K562 (cell line): ENCODE data around the gene MYL6B. TPM values are rescaled to one million over a fixed set of nuclear protein-coding genes. Genes with fewer than 3 reads are reported as not detected.

Experiments used
- ATAC-seq: fragments of 200-7000 bp; cut with Tn5 transposase; 3 replicates; pipeline ENCODE4 v1.9.1; 2020; ENCODE audit warnings: moderate library complexity
- BruUV-seq: library from RNA; stranded (reverse); fragments of 400-500 nt; replicated peaks from 2 replicates; lab custom pipeline; 2021; lab: Mats Ljungman, UMichigan
- CTCF ChIA-PET: fragments of 300-600 bp; formaldehyde crosslinking; extraction: SDS; loops from one replicate; lab custom pipeline; 2021; ENCODE audit warnings: low intra/inter-chr PET ratio; lab: Yijun Ruan, JAX
- POLR2A ChIA-PET: fragments of 300-600, 350-650 bp; sonication (Branson Sonifier 250); formaldehyde crosslinking; extraction: SDS; loops from one replicate; lab custom pipeline; 2021; ENCODE audit warnings: antibody characterized with exemption, inconsistent platforms; lab: Yijun Ruan, JAX
- DNase-seq, 4 experiments: peaks; one replicate each; pipeline versions ENCODE4 v3.0.0 to v3.0.0-alpha.2; 2011 to 2018; ENCODE audit warnings: low spot score in 3 of 4, mixed read lengths in 3 of 4; ENCODE audit errors: extremely low read depth in 1 of 4
- FAIRE-seq: peaks from 2 replicates; lab custom pipeline; 2011; peaks lifted over from hg19 to GRCh38; lab: Jason Lieb, UNC
- H2AFZ ChIP-seq: 2 replicates; pipeline ENCODE4 v1.6.0; 2011; ENCODE audit warnings: low read depth, low read length, control low read depth, inconsistent platforms
- H3K27ac ChIP-seq: fragments of 200-600 bp; 3 replicates; pipeline ENCODE4 v1.8.0; 2011; ENCODE audit warnings: low read depth, mild to moderate bottlenecking, control low read depth, inconsistent platforms, low read length, moderate library complexity, mixed read lengths; ENCODE audit errors: extremely low read depth
- H3K27me3 ChIP-seq, 2 experiments: fragments of 300-600 bp in 1 of 2; 2 replicates in 1 of 2; 3 replicates in 1 of 2; pipeline versions ENCODE4 v1.6.0 to v1.8.0; 2011; ENCODE audit warnings: inconsistent platforms in 2 of 2, low read length in 2 of 2, mild to moderate bottlenecking in 1 of 2, mixed read lengths in 1 of 2, moderate library complexity in 1 of 2; ENCODE audit not compliant: control insufficient read depth in 2 of 2, insufficient read depth in 2 of 2
- H3K36me3 ChIP-seq: fragments of 300-600 bp; 3 replicates; pipeline ENCODE4 v1.8.0; 2011; ENCODE audit warnings: mild to moderate bottlenecking, low read length, inconsistent platforms; ENCODE audit not compliant: control insufficient read depth, insufficient read depth
- H3K4me1 ChIP-seq, 2 experiments: fragments of 200-600 bp in 1 of 2; replicated peaks in 1 of 2; 2 replicates in 1 of 2; 3 replicates in 1 of 2; pipeline versions ENCODE4 v1.5.1 to v1.8.0; 2011; ENCODE audit warnings: inconsistent platforms in 2 of 2, low read length in 2 of 2, mild to moderate bottlenecking in 1 of 2, mixed read lengths in 1 of 2, moderate library complexity in 1 of 2; ENCODE audit not compliant: control insufficient read depth in 2 of 2, insufficient read depth in 2 of 2
- H3K4me2 ChIP-seq: 2 replicates; pipeline ENCODE4 v1.6.1; 2011; ENCODE audit warnings: low read length, control low read depth, inconsistent platforms, mixed read lengths; ENCODE audit not compliant: insufficient read depth
- H3K4me3 ChIP-seq: fragments of 200-600 bp; sonication (generic), shearing (Covaris generic); 2 replicates; pipeline ENCODE4 v1.5.1; 2016; ENCODE audit warnings: control low read depth, inconsistent platforms
- H3K79me2 ChIP-seq: fragments of 200-600 bp; 3 replicates; pipeline ENCODE4 v1.8.0; 2011; ENCODE audit warnings: low read length, inconsistent platforms; ENCODE audit not compliant: control insufficient read depth, insufficient read depth
- H3K9ac ChIP-seq, 2 experiments: 2 replicates each; pipeline versions ENCODE4 v1.6.0 to v1.6.1; 2011; ENCODE audit warnings: low read depth in 2 of 2, low read length in 2 of 2, control low read depth in 1 of 2, inconsistent platforms in 1 of 2, mild to moderate bottlenecking in 1 of 2, mixed read lengths in 1 of 2; ENCODE audit not compliant: insufficient read depth in 1 of 2
- H3K9me1 ChIP-seq: one replicate; pipeline ENCODE4 v1.6.0; 2011; ENCODE audit warnings: inconsistent platforms, mild to moderate bottlenecking, low read length, moderate library complexity; ENCODE audit not compliant: control insufficient read depth, insufficient read depth
- H3K9me3 ChIP-seq: replicated peaks from 2 replicates; pipeline ENCODE4 v1.5.1; 2011; ENCODE audit warnings: low read depth, low read length, inconsistent platforms; ENCODE audit not compliant: control insufficient read depth, insufficient read depth
- H4K20me1 ChIP-seq: replicated peaks from 2 replicates; pipeline ENCODE4 v1.6.1; 2011; ENCODE audit warnings: low read length, inconsistent platforms, mixed read lengths; ENCODE audit not compliant: control insufficient read depth, insufficient read depth
- CBX2 ChIP-seq: fragments of 200-600 bp; sonication (generic); IDR thresholded peaks from one replicate; pipeline ENCODE4 v1.6.1; 2012; ENCODE audit warnings: mild to moderate bottlenecking, low read length, inconsistent platforms; ENCODE audit not compliant: insufficient read depth, poor library complexity, severe bottlenecking
- ELF1 ChIP-seq: fragments of 200-800 bp; sonication (Bioruptor generic); IDR thresholded peaks from 2 replicates; pipeline ENCODE4 v1.6.1; 2016; ENCODE audit warnings: missing genetic modification characterization, missing compliant biosample characterization
- ESRRA ChIP-seq: fragments of 450-650 bp; IDR thresholded peaks from 2 replicates; pipeline ENCODE4 v1.6.1; 2014; ENCODE audit warnings: low read depth, mild to moderate bottlenecking, moderate library complexity, borderline replicate concordance
- FOXK2 ChIP-seq, 2 experiments: fragments of 450-650 bp; IDR thresholded peaks in 1 of 2; conservative IDR thresholded peaks in 1 of 2; 2 replicates each; pipeline ENCODE4 v1.6.1; 2016; ENCODE audit warnings: low read depth in 2 of 2, mild to moderate bottlenecking in 1 of 2
- NR2C1 ChIP-seq, 2 experiments: fragments of 450-650 bp; IDR thresholded peaks; 2 replicates each; pipeline ENCODE4 v1.6.1; 2017; ENCODE audit warnings: mild to moderate bottlenecking in 2 of 2, antibody characterized with exemption in 1 of 2, inconsistent platforms in 1 of 2, missing compliant biosample characterization in 1 of 2, missing genetic modification characterization in 1 of 2
- NR2F6 ChIP-seq: fragments of 450-650 bp; formaldehyde crosslinking; IDR thresholded peaks from 2 replicates; pipeline ENCODE4 v1.4.0; 2020; ENCODE audit warnings: mild to moderate bottlenecking
- TCFL5 ChIP-seq: fragments of 250-450 bp; sonication (Bioruptor Pico); conservative IDR thresholded peaks from 2 replicates; pipeline ENCODE4 v1.6.1; 2021; ENCODE audit warnings: mild to moderate bottlenecking, moderate library complexity, matching md5 sums
- WGBS: fragments of 100-300 bp; shearing (Covaris generic); methylation state at CpG from one replicate; pipeline ENCODE4 v1.1.6; 2016; ENCODE audit warnings: low coverage, mixed read lengths; ENCODE audit not compliant: insufficient coverage; ENCODE audit errors: missing lambda C conversion rate; 5-methylcytosine and 5-hydroxymethylcytosine counted together
- in situ Hi-C: fragments of 300-500 bp; cut with MboI; formaldehyde crosslinking; loops from 4 replicates; pipeline ENCODE4 v1.15.0; 2018; ENCODE audit warnings: inconsistent platforms, mixed read lengths
- intact Hi-C: fragments of 100-400 bp; cut with micrococcal nuclease; formaldehyde crosslinking; loops from 2 replicates; pipeline ENCODE4 v1.14.2; 2022
- polyA plus RNA-seq, 8 experiments: library from polyadenylated mRNA; depleted of rRNA in 4 of 8; stranded (reverse) in 5 of 8; unstranded in 3 of 8; fragments of >200 nt; fragmentation: Nextera tagmentation in 2 of 8; fragmentation: Illumina TruSeq in 1 of 8; extraction: Ambion mirVana in 2 of 8; extraction: Trizol in 1 of 8; gene quantifications; 2 replicates each; pipeline versions ENCODE4 v1.2.1 to v1.2.3, GENCODE V29; 2011 to 2014; ENCODE audit warnings: inconsistent platforms in 1 of 8, missing spikeins in 1 of 8
- total RNA-seq, 7 experiments: library from RNA; depleted of rRNA in 6 of 7; stranded (reverse); fragments of >200 nt in 6 of 7; fragmentation: Illumina TruSeq in 2 of 7; extraction: Trizol in 2 of 7; gene quantifications; 2 replicates each; pipeline versions ENCODE4 v1.2.1 to v1.2.3, GENCODE V29; 2011 to 2021; ENCODE audit warnings: low replicate concordance in 1 of 7
- TF ChIP-seq, protein P1 (sequence below), 2 experiments: fragments of 450-650 bp in 1 of 2; sonication (generic) in 1 of 2; formaldehyde crosslinking in 1 of 2; IDR thresholded peaks; 2 replicates each; pipeline versions ENCODE4 v1.7.1 to v1.9.0; 2016 to 2022; ENCODE audit warnings: inconsistent platforms in 1 of 2, mild to moderate bottlenecking in 1 of 2, missing genetic modification reagents in 1 of 2

The MYL6B gene
- total and polyA plus RNA-seq, 9 of the 15 experiments (the other 6 are each of a cell fraction or from before 2014, with no cell fraction given), result 42.8 to 77.3 (median 68.6) TPM

- TF ChIP-seq TCFL5 (CRISPR knock-in tag), result no peak
- TF ChIP-seq CBX2, result no peak
Measured at GRCh38 chr12:56198836-56199235, 46.4 kb downstream of the MYL6B start (continued).

- POLR2A ChIA-PET, result interaction anchor here (0.9 to 2.8 kb wide), 5 partner anchors 13 to 114 kb away, joined by 3 to 13 read pairs (median 5); partner anchors contain the start of genes CNPY2, RNF41 and SMARCC2
- Histone ChIP-seq H3K27me3 (no peaks in the 10 kb centered on the region), H3K4me3 (no peak overlapping the region), H3K9me3 (no peaks in the 10 kb centered on the region), H3K4me2 (no peak overlapping the region), H3K79me2 (no peaks in the 10 kb centered on the region), H3K9me1 (no peaks in the 10 kb centered on the region), H3K36me3 (peaks cover 27% of the 10 kb centered on the region), H2AFZ (peak overlapping the region; percentile 4), H3K4me1 (peaks cover 2 to 25% of the 10 kb centered on the region in 2 experiments; a peak in 3 of 5 replicates), H3K9ac (no peak overlapping the region), H4K20me1 (no peaks in the 10 kb centered on the region), H3K27ac (peak overlapping the region; percentile 37; the same call in 1 of the 3 replicates)
- intact Hi-C loops (no loop called here), in situ Hi-C loops (no loop called here)
- FAIRE-seq, result no peak
- DNase-seq, result no peak
- peak; percentile 9 for ATAC-seq
- 5% methylated on average over 1 of the region's 1 CpG for WGBS
- no TSS peak for BruUV-seq
- CTCF ChIA-PET, result no interaction called here
- peak; percentile 56 for TF ChIP-seq ELF1 (tag)
- peak; percentile 48 to 80; a peak in 3 of 4 replicates for TF ChIP-seq FOXK2 (conservative IDR thresholded peaks at IDR 0.05 in 1 of 2, IDR thresholded peaks at IDR 0.05 in 1 of 2; ENCODE audit: low read depth in 2 of 2)
- 0 out of 2 replicates have a peak, but pooled peaks have one; percentile 54 for TF ChIP-seq NR2F6 (CRISPR knock-in tag)
- TF ChIP-seq NR2C1 (IDR thresholded peaks at IDR 0.05), result peak; percentile 97
- peak; percentile 97 for TF ChIP-seq NR2C1 (tag; IDR thresholded peaks at IDR 0.05)
- TF ChIP-seq, protein P1, sequence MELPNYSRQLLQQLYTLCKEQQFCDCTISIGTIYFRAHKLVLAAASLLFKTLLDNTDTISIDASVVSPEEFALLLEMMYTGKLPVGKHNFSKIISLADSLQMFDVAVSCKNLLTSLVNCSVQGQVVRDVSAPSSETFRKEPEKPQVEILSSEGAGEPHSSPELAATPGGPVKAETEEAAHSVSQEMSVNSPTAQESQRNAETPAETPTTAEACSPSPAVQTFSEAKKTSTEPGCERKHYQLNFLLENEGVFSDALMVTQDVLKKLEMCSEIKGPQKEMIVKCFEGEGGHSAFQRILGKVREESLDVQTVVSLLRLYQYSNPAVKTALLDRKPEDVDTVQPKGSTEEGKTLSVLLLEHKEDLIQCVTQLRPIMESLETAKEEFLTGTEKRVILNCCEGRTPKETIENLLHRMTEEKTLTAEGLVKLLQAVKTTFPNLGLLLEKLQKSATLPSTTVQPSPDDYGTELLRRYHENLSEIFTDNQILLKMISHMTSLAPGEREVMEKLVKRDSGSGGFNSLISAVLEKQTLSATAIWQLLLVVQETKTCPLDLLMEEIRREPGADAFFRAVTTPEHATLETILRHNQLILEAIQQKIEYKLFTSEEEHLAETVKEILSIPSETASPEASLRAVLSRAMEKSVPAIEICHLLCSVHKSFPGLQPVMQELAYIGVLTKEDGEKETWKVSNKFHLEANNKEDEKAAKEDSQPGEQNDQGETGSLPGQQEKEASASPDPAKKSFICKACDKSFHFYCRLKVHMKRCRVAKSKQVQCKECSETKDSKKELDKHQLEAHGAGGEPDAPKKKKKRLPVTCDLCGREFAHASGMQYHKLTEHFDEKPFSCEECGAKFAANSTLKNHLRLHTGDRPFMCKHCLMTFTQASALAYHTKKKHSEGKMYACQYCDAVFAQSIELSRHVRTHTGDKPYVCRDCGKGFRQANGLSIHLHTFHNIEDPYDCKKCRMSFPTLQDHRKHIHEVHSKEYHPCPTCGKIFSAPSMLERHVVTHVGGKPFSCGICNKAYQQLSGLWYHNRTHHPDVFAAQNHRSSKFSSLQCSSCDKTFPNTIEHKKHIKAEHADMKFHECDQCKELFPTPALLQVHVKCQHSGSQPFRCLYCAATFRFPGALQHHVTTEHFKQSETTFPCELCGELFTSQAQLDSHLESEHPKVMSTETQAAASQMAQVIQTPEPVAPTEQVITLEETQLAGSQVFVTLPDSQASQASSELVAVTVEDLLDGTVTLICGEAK (IDR thresholded peaks at IDR 0.05), result peak; percentile 99
- TF ChIP-seq, protein P1 (CRISPR knock-in tag; IDR thresholded peaks at IDR 0.05), result peak; percentile 97
- TF ChIP-seq ESRRA, result peak; percentile 62
Measured at GRCh38 chr12:56202366-56202765, 50.0 kb downstream of the MYL6B start.
